GM21737 (cell line): ENCODE results near the gene EFTUD2.

Source experiments
- ATAC-seq: cut with Tn5 transposase; IDR thresholded peaks from one replicate; pipeline ENCODE4 v1.9.1; 2021; ENCODE audit warnings: mild to moderate bottlenecking, moderate library complexity; ENCODE audit not compliant: unreplicated experiment

EFTUD2 gene

GRCh38 chr17:44889003-44889402, 10.2 kb downstream of the EFTUD2 start:
- no peak for ATAC-seq

GRCh38 chr17:44887971-44888954, 11.0 kb downstream of the EFTUD2 start:
- no peak for ATAC-seq

- no peak for ATAC-seq
These were observed 12.2 kb downstream of the EFTUD2 start for GRCh38 chr17:44887016-44887415.

- ATAC-seq: no peak
These were observed 14.3 kb downstream of the EFTUD2 start for GRCh38 chr17:44884941-44885340.

- ATAC-seq: no peak
These were observed 18.1 kb downstream of the EFTUD2 start for GRCh38 chr17:44881145-44881544.

- no peak for ATAC-seq
These were observed 19.2 kb downstream of the EFTUD2 start for GRCh38 chr17:44880062-44880461.

- ATAC-seq: no peak
These were observed 19.9 kb downstream of the EFTUD2 start for GRCh38 chr17:44879376-44879775.

- ATAC-seq: no peak
These were observed 20.5 kb downstream of the EFTUD2 start for GRCh38 chr17:44878627-44879221.

- ATAC-seq: no peak
These were observed 22.1 kb downstream of the EFTUD2 start for GRCh38 chr17:44877121-44877520.

- ATAC-seq: no peak
These were observed 23.5 kb downstream of the EFTUD2 start for GRCh38 chr17:44875761-44876160.

- no peak for ATAC-seq
These were observed 27.0 kb downstream of the EFTUD2 start for GRCh38 chr17:44872131-44872768.

GRCh38 chr17:44871556-44871955, 27.7 kb downstream of the EFTUD2 start:
- ATAC-seq: no peak

- ATAC-seq: no peak
These were observed 31.4 kb downstream of the EFTUD2 start for GRCh38 chr17:44867841-44868240.

- no peak for ATAC-seq
These were observed 33.3 kb downstream of the EFTUD2 start for GRCh38 chr17:44865931-44866330.

- no peak for ATAC-seq
These were observed 34.0 kb downstream of the EFTUD2 start for GRCh38 chr17:44865231-44865660.

GRCh38 chr17:44864831-44865230, 34.4 kb downstream of the EFTUD2 start:
- ATAC-seq: no peak

GRCh38 chr17:44863061-44863918, 36.0 kb downstream of the EFTUD2 start:
- ATAC-seq: no peak

GRCh38 chr17:44862278-44862914, 36.8 kb downstream of the EFTUD2 start:
- no peak for ATAC-seq

- ATAC-seq: no peak
These were observed 39.5 kb downstream of the EFTUD2 start for GRCh38 chr17:44859701-44860100.

GRCh38 chr17:44854192-44854591, 45.1 kb downstream of the EFTUD2 start:
- ATAC-seq: no peak
